Thyroid gland (tissue), 4 donors: Measurements from ENCODE around the gene DIP2A.

ENCODE experiments used
- POLR2A ChIP-seq, 2 donors: fragments of 450-650 bp; IDR thresholded peaks; one replicate each; pipeline ENCODE4 v1.6.1; 2017; ENCODE audit warnings: antibody characterized with exemption in 2 of 2, mild to moderate bottlenecking in 2 of 2, moderate library complexity in 1 of 2
- TF ChIP-seq, protein P1 (sequence below), 6 experiments: fragments of 200-600 bp in 3 of 6; fragments of 450-650 bp in 3 of 6; sonication (generic) in 3 of 6; IDR thresholded peaks; one replicate each; pipeline ENCODE4 v1.5.1; 2016 to 2019; ENCODE audit warnings: antibody characterized with exemption in 6 of 6, mild to moderate bottlenecking in 2 of 6, inconsistent platforms in 1 of 6, moderate library complexity in 1 of 6

- TF ChIP-seq, protein P1, sequence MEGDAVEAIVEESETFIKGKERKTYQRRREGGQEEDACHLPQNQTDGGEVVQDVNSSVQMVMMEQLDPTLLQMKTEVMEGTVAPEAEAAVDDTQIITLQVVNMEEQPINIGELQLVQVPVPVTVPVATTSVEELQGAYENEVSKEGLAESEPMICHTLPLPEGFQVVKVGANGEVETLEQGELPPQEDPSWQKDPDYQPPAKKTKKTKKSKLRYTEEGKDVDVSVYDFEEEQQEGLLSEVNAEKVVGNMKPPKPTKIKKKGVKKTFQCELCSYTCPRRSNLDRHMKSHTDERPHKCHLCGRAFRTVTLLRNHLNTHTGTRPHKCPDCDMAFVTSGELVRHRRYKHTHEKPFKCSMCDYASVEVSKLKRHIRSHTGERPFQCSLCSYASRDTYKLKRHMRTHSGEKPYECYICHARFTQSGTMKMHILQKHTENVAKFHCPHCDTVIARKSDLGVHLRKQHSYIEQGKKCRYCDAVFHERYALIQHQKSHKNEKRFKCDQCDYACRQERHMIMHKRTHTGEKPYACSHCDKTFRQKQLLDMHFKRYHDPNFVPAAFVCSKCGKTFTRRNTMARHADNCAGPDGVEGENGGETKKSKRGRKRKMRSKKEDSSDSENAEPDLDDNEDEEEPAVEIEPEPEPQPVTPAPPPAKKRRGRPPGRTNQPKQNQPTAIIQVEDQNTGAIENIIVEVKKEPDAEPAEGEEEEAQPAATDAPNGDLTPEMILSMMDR (IDR thresholded peaks at IDR 0.05) = no peak
- no peak for TF ChIP-seq POLR2A (IDR thresholded peaks at IDR 0.05)
These were observed 91.0 kb downstream of the DIP2A start for GRCh38 chr21:46549650-46550049.
